ENCODE data around the gene TPM1.

GRCh38 chr15:63084806-63085205 lies 42.3 kb downstream of the TPM1 start:
- TF ChIP-seq CTCF (IDR thresholded peaks at IDR 0.05; ENCODE audit: insufficient read depth, low read length, poor library complexity, severe bottlenecking) = no peak
- no peak for TF ChIP-seq EZH2phosphoT487 (conservative IDR thresholded peaks at IDR 0.05; ENCODE audit: low read length)

Measured in SU-DHL-6 (cell line).